RWPE1 (cell line): ENCODE data around the gene RTN1.
A peak's percentile ranks its signal among the peaks of the same experiment; 100 is the strongest.

Experiments
- CTCF ChIA-PET: fragments of 350-600 bp; sonication (Branson Sonifier 250); formaldehyde crosslinking; extraction: SDS; loops from one replicate; lab custom pipeline; 2021; lab: Yijun Ruan, JAX
- POLR2A ChIA-PET: fragments of 400-600 bp; formaldehyde crosslinking; extraction: SDS; loops from one replicate; lab custom pipeline; 2020; ENCODE audit warnings: antibody characterized with exemption; ENCODE audit not compliant: low non-redundant PET; lab: Yijun Ruan, JAX
- DNase-seq: peaks from one replicate; pipeline ENCODE4 v3.0.0; 2012; ENCODE audit warnings: low spot score
- H3K27ac ChIP-seq: fragments of 450-650 bp; 2 replicates; pipeline ENCODE4 v1.5.1; 2017
- TF ChIP-seq, protein P1 (sequence below): fragments of 450-650 bp; conservative IDR thresholded peaks from 2 replicates; pipeline ENCODE4 v1.5.1; 2017; ENCODE audit warnings: low read depth, mild to moderate bottlenecking

Gene RTN1

DNA sequence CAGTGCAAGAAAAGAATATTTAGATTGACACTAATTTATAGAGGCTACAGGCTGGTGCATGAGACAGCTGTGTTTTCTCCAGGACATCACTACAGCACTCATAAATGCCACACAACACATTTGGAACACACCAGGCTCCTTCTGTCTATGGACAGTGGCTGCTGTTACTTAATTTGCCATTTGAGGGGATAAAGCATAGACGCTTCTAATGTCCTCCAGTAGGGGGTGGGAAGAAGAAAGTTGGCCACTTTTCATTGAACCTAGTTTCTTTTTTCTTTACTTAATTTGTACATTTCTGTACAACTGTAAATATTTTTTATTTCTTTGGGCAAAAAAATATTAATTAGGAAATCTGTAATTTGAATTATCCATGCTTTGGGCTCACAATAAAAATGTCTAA is 12.4 kb upstream of the RTN1 start:
- CTCF ChIA-PET: interaction anchor here (0.5 to 0.6 kb wide), 2 partner anchors 229 to 346 kb away, joined by 3 to 5 read pairs; no protein-coding TSS in a partner anchor
- POLR2A ChIA-PET: no interaction called here
- no peak for DNase-seq

DNA sequence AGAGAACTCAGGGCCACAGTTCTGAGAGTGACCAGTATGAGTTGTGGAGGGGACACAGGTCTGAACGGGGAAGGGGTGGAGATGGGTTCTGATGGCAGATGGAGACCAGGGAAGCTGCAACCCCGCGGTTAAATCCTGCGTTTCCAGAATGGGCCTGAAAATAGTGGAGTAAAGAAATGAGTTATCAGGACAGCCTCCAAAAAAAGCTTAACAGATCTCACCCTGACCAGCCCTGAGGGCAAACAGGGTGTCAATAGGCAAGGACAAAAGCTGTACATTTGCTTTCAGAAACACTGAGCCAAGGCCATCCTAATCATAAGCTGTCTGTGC is 555 bp upstream of the RTN1 start:
- TF ChIP-seq, protein P1, sequence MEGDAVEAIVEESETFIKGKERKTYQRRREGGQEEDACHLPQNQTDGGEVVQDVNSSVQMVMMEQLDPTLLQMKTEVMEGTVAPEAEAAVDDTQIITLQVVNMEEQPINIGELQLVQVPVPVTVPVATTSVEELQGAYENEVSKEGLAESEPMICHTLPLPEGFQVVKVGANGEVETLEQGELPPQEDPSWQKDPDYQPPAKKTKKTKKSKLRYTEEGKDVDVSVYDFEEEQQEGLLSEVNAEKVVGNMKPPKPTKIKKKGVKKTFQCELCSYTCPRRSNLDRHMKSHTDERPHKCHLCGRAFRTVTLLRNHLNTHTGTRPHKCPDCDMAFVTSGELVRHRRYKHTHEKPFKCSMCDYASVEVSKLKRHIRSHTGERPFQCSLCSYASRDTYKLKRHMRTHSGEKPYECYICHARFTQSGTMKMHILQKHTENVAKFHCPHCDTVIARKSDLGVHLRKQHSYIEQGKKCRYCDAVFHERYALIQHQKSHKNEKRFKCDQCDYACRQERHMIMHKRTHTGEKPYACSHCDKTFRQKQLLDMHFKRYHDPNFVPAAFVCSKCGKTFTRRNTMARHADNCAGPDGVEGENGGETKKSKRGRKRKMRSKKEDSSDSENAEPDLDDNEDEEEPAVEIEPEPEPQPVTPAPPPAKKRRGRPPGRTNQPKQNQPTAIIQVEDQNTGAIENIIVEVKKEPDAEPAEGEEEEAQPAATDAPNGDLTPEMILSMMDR: no peak
- CTCF ChIA-PET: interaction anchor here (0.7 kb wide), 1 partner anchor 73 kb away, joined by 3 read pairs; no protein-coding TSS in a partner anchor
- DNase-seq: no peak
- POLR2A ChIA-PET: no interaction called here
- no peak overlapping the region for H3K27ac ChIP-seq

More for the DNA sequence above, 12.4 kb upstream of the RTN1 start:
- H3K27ac ChIP-seq: no peak overlapping the region
- TF ChIP-seq, protein P1: 0 out of 2 replicates have a peak, but pooled peaks have one; percentile 9

DNA sequence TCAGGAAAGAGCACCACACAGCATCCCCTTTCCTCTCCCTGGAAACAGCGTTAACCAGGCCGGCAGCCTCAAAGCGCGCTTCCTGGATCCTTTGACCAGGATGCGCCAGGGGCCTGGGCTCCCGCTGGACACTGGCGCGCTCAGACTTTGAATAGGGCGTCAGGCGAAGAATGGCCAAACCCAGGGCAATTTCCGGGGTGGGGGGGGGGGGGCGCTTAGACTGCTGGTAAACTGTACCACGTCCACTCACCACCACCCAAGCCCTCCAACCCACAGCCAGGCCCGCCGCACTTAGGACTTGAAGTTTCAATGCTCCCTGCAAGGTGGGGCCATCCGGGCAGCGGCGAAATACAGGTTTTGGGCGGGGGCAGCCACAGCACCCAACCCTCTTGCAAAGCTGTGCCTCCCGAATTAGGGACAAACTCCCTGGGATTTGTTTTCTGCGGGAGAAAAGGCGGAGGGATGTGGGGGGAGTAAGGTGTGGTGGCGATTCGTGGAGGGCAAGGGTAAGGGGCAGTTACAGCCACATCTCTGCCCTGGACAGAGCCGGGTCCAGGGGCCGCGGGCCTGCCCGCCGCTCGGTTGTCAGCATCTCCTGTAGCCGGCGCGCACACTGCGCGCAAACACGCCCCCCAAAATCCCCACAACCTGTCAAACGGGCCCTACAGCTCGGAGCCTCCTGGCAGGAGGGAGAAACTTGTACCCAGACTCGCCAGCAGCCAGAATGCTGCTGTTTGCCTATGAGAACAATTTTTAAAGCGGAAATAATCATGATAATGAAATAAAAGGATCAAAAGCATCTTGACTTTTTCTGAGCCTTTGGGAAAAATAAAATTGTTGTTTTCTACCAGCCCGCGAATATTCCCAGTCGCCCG is 958 bp downstream of the RTN1 start:
- ChIA-PET CTCF (interaction anchor here (0.8 kb wide), 1 partner anchor 685 kb away, joined by 3 read pairs; no protein-coding TSS in a partner anchor), POLR2A (no interaction called here)
- TF ChIP-seq, protein P1: no peak
- DNase-seq: peak; percentile 2
- no peak overlapping the region for H3K27ac ChIP-seq

DNA sequence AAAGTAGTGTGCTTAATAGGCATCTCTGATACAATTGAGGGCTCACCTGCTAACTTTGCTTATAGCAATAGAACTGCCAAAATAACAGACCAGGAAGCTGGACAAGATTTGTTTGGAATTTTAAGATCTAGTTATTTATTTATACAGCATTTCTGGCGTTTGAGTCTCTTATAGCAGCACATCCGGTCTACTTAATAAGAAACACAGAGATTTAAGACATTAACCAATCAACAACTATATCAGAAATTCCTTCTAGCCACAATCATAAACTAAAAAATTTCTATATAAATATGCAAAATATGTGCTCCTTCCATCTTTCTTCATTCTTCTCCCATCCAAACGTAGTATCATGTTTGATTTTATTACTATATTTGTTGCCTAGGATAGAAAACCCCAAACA is 2.6 kb downstream of the RTN1 start:
- no peak overlapping the region for H3K27ac ChIP-seq
- POLR2A ChIA-PET: no interaction called here
- CTCF ChIA-PET: interaction anchor here (0.5 kb wide), 1 partner anchor 1329 kb away, joined by 4 read pairs; no protein-coding TSS in a partner anchor
- TF ChIP-seq, protein P1: no peak
- DNase-seq: no peak

DNA sequence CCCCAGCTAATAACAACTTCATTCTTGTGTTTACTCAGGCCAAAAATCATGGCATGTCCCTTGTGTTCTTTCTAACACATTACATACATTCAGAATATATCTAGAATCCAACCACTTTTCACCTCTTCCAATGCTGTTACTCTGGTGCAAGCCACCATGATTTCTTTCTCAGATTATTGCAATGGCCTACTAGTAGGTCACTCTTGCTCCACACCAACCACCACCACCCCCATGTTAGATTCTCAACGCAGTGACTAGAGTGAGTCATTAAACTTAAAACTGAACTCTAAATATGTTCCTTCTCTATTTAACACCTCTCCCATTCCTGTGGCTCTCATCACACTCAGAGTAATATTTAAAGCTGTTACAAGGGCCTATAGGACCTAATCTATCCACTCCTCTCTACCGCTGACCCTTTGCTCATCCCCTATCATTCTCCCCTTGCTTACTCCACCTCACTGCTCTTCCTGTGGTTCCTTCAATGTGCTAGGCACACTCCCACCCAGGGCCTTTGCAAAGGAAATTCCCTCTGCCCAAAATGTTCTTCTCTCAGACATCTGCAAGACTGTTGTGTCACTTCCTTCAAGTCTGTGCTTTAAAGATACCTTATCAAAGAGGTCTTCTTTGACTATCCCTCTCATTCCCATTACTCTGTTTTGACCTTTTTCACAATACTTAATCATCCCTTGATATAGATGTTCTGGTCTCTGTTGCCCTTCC is 6.6 kb downstream of the RTN1 start:
- DNase-seq: no peak
- POLR2A ChIA-PET: no interaction called here
- TF ChIP-seq, protein P1: no peak
- CTCF ChIA-PET: no interaction called here
- H3K27ac ChIP-seq: no peak overlapping the region

DNA sequence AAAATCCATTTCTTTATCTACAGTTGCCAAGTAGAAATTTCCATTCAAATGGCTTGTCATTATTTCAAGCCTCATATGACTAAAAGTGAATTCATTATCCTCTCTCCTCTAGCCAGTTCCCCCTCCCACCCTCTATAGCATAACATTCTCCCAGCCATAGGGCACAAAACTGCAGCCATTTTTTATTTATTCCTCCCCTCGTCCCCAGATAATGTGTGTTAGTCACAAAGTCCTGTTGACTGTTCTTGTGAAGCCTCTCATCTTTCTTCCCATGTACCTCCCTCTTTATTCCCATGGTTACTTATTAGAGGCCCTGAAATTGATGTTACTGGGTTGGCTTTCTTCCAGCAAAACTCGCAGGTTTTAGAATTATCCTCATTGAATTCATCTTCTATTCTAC is 13.2 kb downstream of the RTN1 start:
- H3K27ac ChIP-seq: no peak overlapping the region
- TF ChIP-seq, protein P1: no peak
- no peak for DNase-seq
- POLR2A ChIA-PET: no interaction called here
- CTCF ChIA-PET: no interaction called here
